DMS 273 (cell line): ENCODE measurements around the gene USP17L13.
"Not testable (repeated sequence)": the region's sequence is repeated elsewhere in the genome, so short reads cannot be mapped to it uniquely, and the experiment has no call there.

Source experiments
- DNase-seq: peaks from one replicate; lab custom pipeline; 2025; ENCODE audit not compliant: unreplicated experiment; lab: John Stamatoyannopoulos, UW

USP17L13 gene, protein sequence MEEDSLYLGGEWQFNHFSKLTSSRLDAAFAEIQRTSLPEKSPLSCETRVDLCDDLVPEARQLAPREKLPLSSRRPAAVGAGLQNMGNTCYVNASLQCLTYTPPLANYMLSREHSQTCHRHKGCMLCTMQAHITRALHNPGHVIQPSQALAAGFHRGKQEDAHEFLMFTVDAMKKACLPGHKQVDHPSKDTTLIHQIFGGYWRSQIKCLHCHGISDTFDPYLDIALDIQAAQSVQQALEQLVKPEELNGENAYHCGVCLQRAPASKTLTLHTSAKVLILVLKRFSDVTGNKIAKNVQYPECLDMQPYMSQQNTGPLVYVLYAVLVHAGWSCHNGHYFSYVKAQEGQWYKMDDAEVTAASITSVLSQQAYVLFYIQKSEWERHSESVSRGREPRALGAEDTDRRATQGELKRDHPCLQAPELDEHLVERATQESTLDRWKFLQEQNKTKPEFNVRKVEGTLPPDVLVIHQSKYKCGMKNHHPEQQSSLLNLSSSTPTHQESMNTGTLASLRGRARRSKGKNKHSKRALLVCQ

DNA sequence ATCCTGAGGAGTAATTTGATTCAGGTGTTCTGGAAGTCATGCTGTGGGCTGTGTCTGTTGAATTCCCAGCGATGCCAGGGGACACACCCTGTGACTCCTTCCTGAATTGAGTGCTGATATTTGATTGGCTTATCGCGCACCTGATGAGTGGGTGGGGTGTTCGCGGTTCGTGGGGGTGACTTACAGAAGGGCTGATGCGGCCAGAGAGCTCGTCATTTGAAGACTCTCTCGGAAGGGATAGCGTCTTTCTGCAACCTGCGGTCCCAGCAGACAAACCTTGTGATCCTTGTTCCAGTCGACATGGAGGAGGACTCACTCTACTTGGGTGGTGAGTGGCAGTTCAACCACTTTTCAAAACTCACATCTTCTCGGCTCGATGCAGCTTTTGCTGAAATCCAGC lies at the start of gene USP17L13:
USP17L13 (plus strand) TSS at position 301 of the 400 bp plus-strand sequence; CDS start at position 301, 0 bp downstream.
- not testable (repeated sequence) for DNase-seq

DNA sequence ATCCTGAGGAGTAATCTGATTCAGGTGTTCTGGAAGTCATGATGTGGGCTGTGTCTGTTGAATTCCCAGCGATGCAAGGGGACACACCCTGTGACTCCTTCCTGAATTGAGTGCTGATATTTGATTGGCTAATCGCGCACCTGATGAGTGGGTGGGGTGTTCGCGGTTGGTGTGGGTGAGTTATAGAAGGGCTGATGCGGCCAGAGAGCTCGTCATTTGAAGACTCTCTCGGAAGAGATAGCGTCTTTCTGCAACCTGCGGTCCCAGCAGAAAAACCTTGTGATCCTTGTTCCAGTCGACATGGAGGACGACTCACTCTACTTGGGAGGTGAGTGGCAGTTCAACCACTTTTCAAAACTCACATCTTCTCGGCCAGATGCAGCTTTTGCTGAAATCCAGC lies 14.3 kb upstream of the USP17L13 start, which contains the start of gene USP17L10:
USP17L10 (plus strand) TSS at position 301 of the 400 bp plus-strand sequence; CDS start at position 301, 0 bp downstream.
- not testable (repeated sequence) for DNase-seq

DNA sequence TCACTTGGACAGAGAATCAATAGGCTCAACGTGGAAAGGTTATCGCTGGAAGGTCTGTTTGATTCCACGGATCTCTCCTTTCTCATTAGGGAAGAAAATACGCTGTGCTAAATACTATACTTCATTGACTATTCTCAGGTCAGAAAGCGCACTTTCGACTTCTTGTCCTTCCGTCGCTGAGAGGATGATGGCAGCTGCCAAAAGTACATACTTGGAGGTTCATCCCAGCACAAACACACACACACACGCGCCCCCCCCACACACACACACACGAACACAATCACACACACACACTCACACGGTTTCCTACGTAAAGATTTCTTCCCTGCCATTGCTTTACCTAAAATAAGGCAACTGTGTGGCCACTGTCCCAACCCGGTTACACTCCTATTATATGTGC lies 10.0 kb upstream of the USP17L13 start:
- not testable (repeated sequence) for DNase-seq

GRCh38 chr4:9215105-9215504 lies 9.6 kb upstream of the USP17L13 start, which contains the start of gene USP17L11:
TSS of gene USP17L11 (plus strand) at chr4:9215405. CDS start at chr4:9215405, 0 bp downstream.
- DNase-seq: not testable (repeated sequence)

DNA sequence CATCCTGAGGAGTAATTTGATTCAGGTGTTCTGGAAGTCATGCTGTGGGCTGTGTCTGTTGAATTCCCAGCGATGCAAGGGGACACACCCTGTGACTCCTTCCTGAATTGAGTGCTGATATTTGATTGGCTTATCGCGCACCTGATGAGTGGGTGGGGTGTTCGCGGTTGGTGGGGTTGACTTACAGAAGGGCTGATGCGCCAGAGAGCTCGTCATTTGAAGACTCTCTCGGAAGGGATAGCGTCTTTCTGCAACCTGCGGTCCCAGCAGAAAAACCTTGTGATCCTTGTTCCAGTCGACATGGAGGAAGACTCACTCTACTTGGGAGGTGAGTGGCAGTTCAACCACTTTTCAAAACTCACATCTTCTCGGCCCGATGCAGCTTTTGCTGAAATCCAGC lies 4.8 kb upstream of the USP17L13 start, which contains the start of gene USP17L12:
USP17L12 (plus strand) TSS at position 301 of the 400 bp plus-strand sequence; CDS start at position 301, 0 bp downstream.
- not testable (repeated sequence) for DNase-seq

DNA sequence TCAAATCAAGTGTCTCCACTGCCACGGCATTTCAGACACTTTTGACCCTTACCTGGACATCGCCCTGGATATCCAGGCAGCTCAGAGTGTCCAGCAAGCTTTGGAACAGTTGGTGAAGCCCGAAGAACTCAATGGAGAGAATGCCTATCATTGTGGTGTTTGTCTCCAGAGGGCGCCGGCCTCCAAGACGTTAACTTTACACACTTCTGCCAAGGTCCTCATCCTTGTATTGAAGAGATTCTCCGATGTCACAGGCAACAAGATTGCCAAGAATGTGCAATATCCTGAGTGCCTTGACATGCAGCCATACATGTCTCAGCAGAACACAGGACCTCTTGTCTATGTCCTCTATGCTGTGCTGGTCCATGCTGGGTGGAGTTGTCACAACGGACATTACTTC lies 5.6 kb downstream of the USP17L13 start:
- DNase-seq: not testable (repeated sequence)

DNA sequence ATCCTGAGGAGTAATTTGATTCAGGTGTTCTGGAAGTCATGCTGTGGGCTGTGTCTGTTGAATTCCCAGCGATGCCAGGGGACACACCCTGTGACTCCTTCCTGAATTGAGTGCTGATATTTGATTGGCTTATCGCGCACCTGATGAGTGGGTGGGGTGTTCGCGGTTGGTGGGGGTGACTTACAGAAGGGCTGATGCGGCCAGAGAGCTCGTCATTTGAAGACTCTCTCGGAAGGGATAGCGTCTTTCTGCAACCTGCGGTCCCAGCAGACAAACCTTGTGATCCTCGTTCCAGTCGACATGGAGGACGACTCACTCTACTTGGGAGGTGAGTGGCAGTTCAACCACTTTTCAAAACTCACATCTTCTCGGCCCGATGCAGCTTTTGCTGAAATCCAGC lies 9.4 kb downstream of the USP17L13 start, which contains the start of gene USP17L15:
USP17L15 (plus strand) TSS at position 301 of the 400 bp plus-strand sequence; CDS start at position 301, 0 bp downstream.
- not testable (repeated sequence) for DNase-seq

DNA sequence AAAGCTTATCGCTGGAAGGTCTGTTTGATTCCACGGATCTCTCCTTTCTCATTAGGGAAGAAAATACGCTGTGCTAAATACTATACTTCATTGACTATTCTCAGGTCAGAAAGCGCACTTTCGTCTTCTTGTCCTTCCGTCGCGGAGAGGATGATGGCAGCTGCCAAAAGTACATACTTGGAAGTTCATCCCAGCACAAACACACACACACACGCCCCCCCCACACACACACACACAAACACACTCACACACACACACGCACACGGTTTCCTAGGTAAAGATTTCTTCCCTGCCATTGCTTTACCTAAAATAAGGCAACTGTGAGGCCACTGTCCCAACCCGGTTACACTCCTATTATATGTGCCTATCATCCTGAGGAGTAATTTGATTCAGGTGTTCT lies 13.8 kb downstream of the USP17L13 start:
- not testable (repeated sequence) for DNase-seq

GRCh38 chr4:9243579-9243978 lies 18.9 kb downstream of the USP17L13 start, which contains the start of gene USP17L17:
TSS of gene USP17L17 (plus strand) at chr4:9243879. CDS start at chr4:9243879, 0 bp downstream.
- not testable (repeated sequence) for DNase-seq

- DNase-seq: not testable (repeated sequence)
Observed at GRCh38 chr4:9247953-9248680, 23.4 kb downstream of the USP17L13 start, which contains the start of gene USP17L18. TSS of gene USP17L18 (plus strand) at chr4:9248630. CDS start at chr4:9248630, 0 bp downstream.

DNA sequence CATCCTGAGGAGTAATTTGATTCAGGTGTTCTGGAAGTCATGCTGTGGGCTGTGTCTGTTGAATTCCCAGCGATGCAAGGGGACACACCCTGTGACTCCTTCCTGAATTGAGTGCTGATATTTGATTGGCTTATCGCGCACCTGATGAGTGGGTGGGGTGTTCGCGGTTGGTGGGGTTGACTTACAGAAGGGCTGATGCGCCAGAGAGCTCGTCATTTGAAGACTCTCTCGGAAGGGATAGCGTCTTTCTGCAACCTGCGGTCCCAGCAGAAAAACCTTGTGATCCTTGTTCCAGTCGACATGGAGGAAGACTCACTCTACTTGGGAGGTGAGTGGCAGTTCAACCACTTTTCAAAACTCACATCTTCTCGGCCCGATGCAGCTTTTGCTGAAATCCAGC lies 28.4 kb downstream of the USP17L13 start, which contains the start of gene USP17L19:
USP17L19 (plus strand) TSS at position 301 of the 400 bp plus-strand sequence; CDS start at position 301, 0 bp downstream.
- DNase-seq: not testable (repeated sequence)

DNA sequence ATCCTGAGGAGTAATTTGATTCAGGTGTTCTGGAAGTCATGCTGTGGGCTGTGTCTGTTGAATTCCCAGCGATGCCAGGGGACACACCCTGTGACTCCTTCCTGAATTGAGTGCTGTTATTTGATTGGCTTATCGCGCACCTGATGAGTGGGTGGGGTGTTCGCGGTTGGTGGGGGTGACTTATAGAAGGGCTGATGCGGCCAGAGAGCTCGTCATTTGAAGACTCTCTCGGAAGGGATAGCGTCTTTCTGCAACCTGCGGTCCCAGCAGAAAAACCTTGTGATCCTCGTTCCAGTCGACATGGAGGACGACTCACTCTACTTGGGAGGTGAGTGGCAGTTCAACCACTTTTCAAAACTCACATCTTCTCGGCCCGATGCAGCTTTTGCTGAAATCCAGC lies 33.1 kb downstream of the USP17L13 start, which contains the start of gene USP17L20:
USP17L20 (plus strand) TSS at position 301 of the 400 bp plus-strand sequence; CDS start at position 301, 0 bp downstream.
- not testable (repeated sequence) for DNase-seq

GRCh38 chr4:9262572-9262971 lies 37.9 kb downstream of the USP17L13 start, which contains the start of gene USP17L21:
TSS of gene USP17L21 (plus strand) at chr4:9262872. CDS start at chr4:9262872, 0 bp downstream.
- DNase-seq: not testable (repeated sequence)

- not testable (repeated sequence) for DNase-seq
Observed at GRCh38 chr4:9267319-9267718, 42.6 kb downstream of the USP17L13 start, which contains the start of gene USP17L22. TSS of gene USP17L22 (plus strand) at chr4:9267619. CDS start at chr4:9267619, 0 bp downstream.

DNA sequence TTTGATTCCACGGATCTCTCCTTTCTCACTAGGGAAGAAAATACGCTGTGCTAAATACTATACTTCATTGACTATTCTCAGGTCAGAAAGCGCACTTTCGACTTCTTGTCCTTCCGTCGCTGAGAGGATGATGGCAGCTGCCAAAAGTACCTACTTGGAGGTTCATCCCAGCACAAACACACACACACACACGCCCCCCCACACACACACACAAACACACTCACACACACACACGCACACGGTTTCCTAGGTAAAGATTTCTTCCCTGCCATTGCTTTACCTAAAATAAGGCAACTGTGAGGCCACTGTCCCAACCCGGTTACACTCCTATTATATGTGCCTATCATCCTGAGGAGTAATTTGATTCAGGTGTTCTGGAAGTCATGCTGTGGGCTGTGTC lies 47.0 kb downstream of the USP17L13 start:
- DNase-seq: not testable (repeated sequence)
